K562 (cell line): ENCODE results near the gene SCNN1A. TPM values are rescaled to one million over a fixed set of nuclear protein-coding genes. Genes with fewer than 3 reads are reported as not detected.

Experiments used
- ATAC-seq: fragments of 200-7000 bp; cut with Tn5 transposase; 3 replicates; pipeline ENCODE4 v1.9.1; 2020; ENCODE audit warnings: moderate library complexity
- BruUV-seq: library from RNA; stranded (reverse); fragments of 400-500 nt; replicated peaks from 2 replicates; lab custom pipeline; 2021; lab: Mats Ljungman, UMichigan
- CTCF ChIA-PET: fragments of 300-600 bp; formaldehyde crosslinking; extraction: SDS; loops from one replicate; lab custom pipeline; 2021; ENCODE audit warnings: low intra/inter-chr PET ratio; lab: Yijun Ruan, JAX
- POLR2A ChIA-PET: fragments of 300-600, 350-650 bp; sonication (Branson Sonifier 250); formaldehyde crosslinking; extraction: SDS; loops from one replicate; lab custom pipeline; 2021; ENCODE audit warnings: antibody characterized with exemption, inconsistent platforms; lab: Yijun Ruan, JAX
- DNase-seq, 4 experiments: peaks; one replicate each; pipeline versions ENCODE4 v3.0.0 to v3.0.0-alpha.2; 2011 to 2018; ENCODE audit warnings: low spot score in 3 of 4, mixed read lengths in 3 of 4; ENCODE audit errors: extremely low read depth in 1 of 4
- FAIRE-seq: peaks from 2 replicates; lab custom pipeline; 2011; peaks lifted over from hg19 to GRCh38; lab: Jason Lieb, UNC
- H2AFZ ChIP-seq: 2 replicates; pipeline ENCODE4 v1.6.0; 2011; ENCODE audit warnings: low read depth, low read length, control low read depth, inconsistent platforms
- H3K27ac ChIP-seq: fragments of 200-600 bp; 3 replicates; pipeline ENCODE4 v1.8.0; 2011; ENCODE audit warnings: low read depth, mild to moderate bottlenecking, control low read depth, inconsistent platforms, low read length, moderate library complexity, mixed read lengths; ENCODE audit errors: extremely low read depth
- H3K27me3 ChIP-seq, 2 experiments: fragments of 300-600 bp in 1 of 2; 2 replicates in 1 of 2; 3 replicates in 1 of 2; pipeline versions ENCODE4 v1.6.0 to v1.8.0; 2011; ENCODE audit warnings: inconsistent platforms in 2 of 2, low read length in 2 of 2, mild to moderate bottlenecking in 1 of 2, mixed read lengths in 1 of 2, moderate library complexity in 1 of 2; ENCODE audit not compliant: control insufficient read depth in 2 of 2, insufficient read depth in 2 of 2
- H3K36me3 ChIP-seq: fragments of 300-600 bp; 3 replicates; pipeline ENCODE4 v1.8.0; 2011; ENCODE audit warnings: mild to moderate bottlenecking, low read length, inconsistent platforms; ENCODE audit not compliant: control insufficient read depth, insufficient read depth
- H3K4me1 ChIP-seq, 2 experiments: fragments of 200-600 bp in 1 of 2; replicated peaks in 1 of 2; 2 replicates in 1 of 2; 3 replicates in 1 of 2; pipeline versions ENCODE4 v1.5.1 to v1.8.0; 2011; ENCODE audit warnings: inconsistent platforms in 2 of 2, low read length in 2 of 2, mild to moderate bottlenecking in 1 of 2, mixed read lengths in 1 of 2, moderate library complexity in 1 of 2; ENCODE audit not compliant: control insufficient read depth in 2 of 2, insufficient read depth in 2 of 2
- H3K4me2 ChIP-seq: 2 replicates; pipeline ENCODE4 v1.6.1; 2011; ENCODE audit warnings: low read length, control low read depth, inconsistent platforms, mixed read lengths; ENCODE audit not compliant: insufficient read depth
- H3K4me3 ChIP-seq: fragments of 200-600 bp; sonication (generic), shearing (Covaris generic); 2 replicates; pipeline ENCODE4 v1.5.1; 2016; ENCODE audit warnings: control low read depth, inconsistent platforms
- H3K79me2 ChIP-seq: fragments of 200-600 bp; 3 replicates; pipeline ENCODE4 v1.8.0; 2011; ENCODE audit warnings: low read length, inconsistent platforms; ENCODE audit not compliant: control insufficient read depth, insufficient read depth
- H3K9ac ChIP-seq, 2 experiments: 2 replicates each; pipeline versions ENCODE4 v1.6.0 to v1.6.1; 2011; ENCODE audit warnings: low read depth in 2 of 2, low read length in 2 of 2, control low read depth in 1 of 2, inconsistent platforms in 1 of 2, mild to moderate bottlenecking in 1 of 2, mixed read lengths in 1 of 2; ENCODE audit not compliant: insufficient read depth in 1 of 2
- H3K9me1 ChIP-seq: one replicate; pipeline ENCODE4 v1.6.0; 2011; ENCODE audit warnings: inconsistent platforms, mild to moderate bottlenecking, low read length, moderate library complexity; ENCODE audit not compliant: control insufficient read depth, insufficient read depth
- H3K9me3 ChIP-seq: replicated peaks from 2 replicates; pipeline ENCODE4 v1.5.1; 2011; ENCODE audit warnings: low read depth, low read length, inconsistent platforms; ENCODE audit not compliant: control insufficient read depth, insufficient read depth
- H4K20me1 ChIP-seq: replicated peaks from 2 replicates; pipeline ENCODE4 v1.6.1; 2011; ENCODE audit warnings: low read length, inconsistent platforms, mixed read lengths; ENCODE audit not compliant: control insufficient read depth, insufficient read depth
- HSF4 ChIP-seq: fragments of 250-450 bp; sonication (Bioruptor Pico); IDR thresholded peaks from 2 replicates; pipeline ENCODE4 v2.1.2; 2022; ENCODE audit warnings: mild to moderate bottlenecking, moderate library complexity, borderline replicate concordance
- MYC ChIP-seq, 2 experiments: fragments of 250-450 bp in 1 of 2; sonication (Bioruptor Pico) in 1 of 2; IDR thresholded peaks; 2 replicates each; pipeline versions ENCODE4 v1.5.1 to v1.6.1; 2012 to 2021; ENCODE audit warnings: low read depth in 2 of 2, borderline replicate concordance in 1 of 2, improper control_type of control experiment in 1 of 2, low read length in 1 of 2, mild to moderate bottlenecking in 1 of 2, moderate library complexity in 1 of 2
- NR2C1 ChIP-seq, 2 experiments: fragments of 450-650 bp; IDR thresholded peaks; 2 replicates each; pipeline ENCODE4 v1.6.1; 2017; ENCODE audit warnings: mild to moderate bottlenecking in 2 of 2, antibody characterized with exemption in 1 of 2, inconsistent platforms in 1 of 2, missing compliant biosample characterization in 1 of 2, missing genetic modification characterization in 1 of 2
- PBX2 ChIP-seq, 2 experiments: IDR thresholded peaks in 1 of 2; conservative IDR thresholded peaks in 1 of 2; 2 replicates each; pipeline ENCODE4 v1.6.1; 2016; ENCODE audit warnings: low read depth in 2 of 2, mild to moderate bottlenecking in 1 of 2, missing compliant biosample characterization in 1 of 2, missing genetic modification characterization in 1 of 2, moderate library complexity in 1 of 2
- TRIM25 ChIP-seq: fragments of 450-650 bp; IDR thresholded peaks from 2 replicates; pipeline ENCODE4 v1.7.0; 2016; ENCODE audit warnings: borderline replicate concordance
- YBX1 ChIP-seq: fragments of 450-650 bp; IDR thresholded peaks from 2 replicates; pipeline ENCODE4 v1.7.1; 2016; ENCODE audit warnings: mild to moderate bottlenecking
- ZNF175 ChIP-seq: fragments of 200-800 bp; sonication (Bioruptor generic); IDR thresholded peaks from 2 replicates; pipeline ENCODE4 v1.6.1; 2016; ENCODE audit warnings: low read depth, mild to moderate bottlenecking, missing genetic modification characterization, missing compliant biosample characterization
- WGBS: fragments of 100-300 bp; shearing (Covaris generic); methylation state at CpG from one replicate; pipeline ENCODE4 v1.1.6; 2016; ENCODE audit warnings: low coverage, mixed read lengths; ENCODE audit not compliant: insufficient coverage; ENCODE audit errors: missing lambda C conversion rate; 5-methylcytosine and 5-hydroxymethylcytosine counted together
- in situ Hi-C: fragments of 300-500 bp; cut with MboI; formaldehyde crosslinking; loops from 4 replicates; pipeline ENCODE4 v1.15.0; 2018; ENCODE audit warnings: inconsistent platforms, mixed read lengths
- intact Hi-C: fragments of 100-400 bp; cut with micrococcal nuclease; formaldehyde crosslinking; loops from 2 replicates; pipeline ENCODE4 v1.14.2; 2022
- polyA plus RNA-seq, 8 experiments: library from polyadenylated mRNA; depleted of rRNA in 4 of 8; stranded (reverse) in 5 of 8; unstranded in 3 of 8; fragments of >200 nt; fragmentation: Nextera tagmentation in 2 of 8; fragmentation: Illumina TruSeq in 1 of 8; extraction: Ambion mirVana in 2 of 8; extraction: Trizol in 1 of 8; gene quantifications; 2 replicates each; pipeline versions ENCODE4 v1.2.1 to v1.2.3, GENCODE V29; 2011 to 2014; ENCODE audit warnings: inconsistent platforms in 1 of 8, missing spikeins in 1 of 8
- total RNA-seq, 7 experiments: library from RNA; depleted of rRNA in 6 of 7; stranded (reverse); fragments of >200 nt in 6 of 7; fragmentation: Illumina TruSeq in 2 of 7; extraction: Trizol in 2 of 7; gene quantifications; 2 replicates each; pipeline versions ENCODE4 v1.2.1 to v1.2.3, GENCODE V29; 2011 to 2021; ENCODE audit warnings: low replicate concordance in 1 of 7
- TF ChIP-seq, protein P1 (sequence below): fragments of 450-650 bp; IDR thresholded peaks from one replicate; pipeline ENCODE4 v1.6.1; 2018; ENCODE audit warnings: mild to moderate bottlenecking, moderate library complexity; ENCODE audit not compliant: partially characterized antibody

Gene SCNN1A
- total and polyA plus RNA-seq, 9 of the 15 experiments (the other 6 are each of a cell fraction or from before 2014, with no cell fraction given) = 0.15 to 0.49 (median 0.32) TPM; not detected in 5

GRCh38 chr12:6311822-6312528, 63.4 kb downstream of the SCNN1A start:
- WGBS = 58% methylated on average over 7 of the region's 8 CpGs
- Histone ChIP-seq H3K4me1 (peaks cover 0 to 24% of the 10 kb centered on the region in 2 experiments; a peak in 2 of 5 replicates), H3K4me3 (no peak overlapping the region), H3K4me2 (no peak overlapping the region), H3K27ac (no peak overlapping the region), H3K27me3 (peaks cover 0 to under 1% of the 10 kb centered on the region in 2 experiments; a peak in 2 of 5 replicates), H4K20me1 (no peaks in the 10 kb centered on the region), H3K9ac (no peak overlapping the region), H2AFZ (no peak overlapping the region), H3K79me2 (no peaks in the 10 kb centered on the region), H3K9me1 (no peaks in the 10 kb centered on the region), H3K9me3 (no peaks in the 10 kb centered on the region), H3K36me3 (no peaks in the 10 kb centered on the region)
- BruUV-seq = no TSS peak
- FAIRE-seq = no peak
- no peak for ATAC-seq
- ChIA-PET POLR2A (interaction anchor here (0.7 kb wide), 1 partner anchor 86 kb away, joined by 3 read pairs; no protein-coding TSS in a partner anchor), CTCF (no interaction called here)
- in situ Hi-C loops = no loop called here
- intact Hi-C loops = no loop called here
- no peak for DNase-seq
- no peak for TF ChIP-seq ZNF175
- no peak for TF ChIP-seq TRIM25
- no peak for TF ChIP-seq YBX1
- no peak for TF ChIP-seq HSF4 (CRISPR knock-in tag)
- no peak for TF ChIP-seq MYC (IDR thresholded peaks at IDR 0.05; ENCODE audit: low read depth, low read length)
- TF ChIP-seq MYC (CRISPR knock-in tag; IDR thresholded peaks at IDR 0.05; ENCODE audit: borderline replicate concordance, low read depth) = no peak
- TF ChIP-seq, protein P1, sequence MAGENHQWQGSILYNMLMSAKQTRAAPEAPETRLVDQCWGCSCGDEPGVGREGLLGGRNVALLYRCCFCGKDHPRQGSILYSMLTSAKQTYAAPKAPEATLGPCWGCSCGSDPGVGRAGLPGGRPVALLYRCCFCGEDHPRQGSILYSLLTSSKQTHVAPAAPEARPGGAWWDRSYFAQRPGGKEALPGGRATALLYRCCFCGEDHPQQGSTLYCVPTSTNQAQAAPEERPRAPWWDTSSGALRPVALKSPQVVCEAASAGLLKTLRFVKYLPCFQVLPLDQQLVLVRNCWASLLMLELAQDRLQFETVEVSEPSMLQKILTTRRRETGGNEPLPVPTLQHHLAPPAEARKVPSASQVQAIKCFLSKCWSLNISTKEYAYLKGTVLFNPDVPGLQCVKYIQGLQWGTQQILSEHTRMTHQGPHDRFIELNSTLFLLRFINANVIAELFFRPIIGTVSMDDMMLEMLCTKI = no peak
- TF ChIP-seq PBX2 (CRISPR knock-in tag; IDR thresholded peaks at IDR 0.05; ENCODE audit: low read depth) = no peak
- TF ChIP-seq PBX2 (tag; conservative IDR thresholded peaks at IDR 0.05; ENCODE audit: low read depth) = no peak
- no peak for TF ChIP-seq NR2C1 (IDR thresholded peaks at IDR 0.05)
- no peak for TF ChIP-seq NR2C1 (tag; IDR thresholded peaks at IDR 0.05)
